ENCODE results near the gene SPA17.

DNA sequence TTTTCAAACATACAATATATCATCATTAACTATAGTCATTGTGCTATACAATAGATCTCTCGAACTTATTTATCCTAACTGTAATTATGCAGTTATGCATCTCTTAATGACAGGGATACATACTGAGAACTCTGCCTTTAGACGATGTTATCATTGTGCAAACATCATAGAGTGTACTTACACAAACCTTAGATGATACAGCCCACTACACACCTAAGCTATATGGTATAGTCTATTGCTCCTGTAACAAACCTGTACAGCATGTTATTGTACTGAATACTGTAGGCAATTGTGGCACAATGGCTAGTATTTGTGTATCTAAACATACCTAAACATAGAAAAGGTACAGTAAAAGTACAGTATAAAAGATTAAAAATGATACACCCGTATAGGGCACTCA is 38.7 kb downstream of the SPA17 start:
- no peak for TF ChIP-seq CTCF (IDR thresholded peaks at IDR 0.05 in 4 of 5, conservative IDR thresholded peaks at IDR 0.05 in 1 of 5)
- TF ChIP-seq POLR2A (IDR thresholded peaks at IDR 0.05) = no peak

Data from gastrocnemius medialis (tissue), 4 donors.